Measurements from ENCODE around the gene FARS2.

Gene FARS2

DNA sequence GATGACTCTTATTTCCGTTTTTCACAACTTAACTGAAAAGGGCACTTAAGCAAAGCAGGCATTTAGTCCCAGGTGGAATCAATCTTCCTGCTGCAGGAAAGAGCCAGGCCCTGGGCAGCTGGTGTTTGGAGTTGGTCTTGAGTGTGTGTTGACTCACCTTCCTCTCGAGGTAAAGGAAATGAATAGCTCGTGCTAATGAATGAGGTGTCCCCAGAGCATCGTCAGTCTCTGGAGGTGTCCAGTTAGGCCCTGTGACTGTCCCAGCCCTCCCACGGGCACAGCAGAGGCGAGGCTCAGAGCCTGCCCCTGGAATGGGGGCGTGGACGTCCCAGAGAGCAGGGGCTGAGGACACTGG lies 467.7 kb downstream of the FARS2 start:
- no peak for DNase-seq (ENCODE audit: low spot score)

GRCh38 chr6:5729813-5730517 lies 468.7 kb downstream of the FARS2 start:
- DNase-seq (ENCODE audit: low spot score) = no peak

DNA sequence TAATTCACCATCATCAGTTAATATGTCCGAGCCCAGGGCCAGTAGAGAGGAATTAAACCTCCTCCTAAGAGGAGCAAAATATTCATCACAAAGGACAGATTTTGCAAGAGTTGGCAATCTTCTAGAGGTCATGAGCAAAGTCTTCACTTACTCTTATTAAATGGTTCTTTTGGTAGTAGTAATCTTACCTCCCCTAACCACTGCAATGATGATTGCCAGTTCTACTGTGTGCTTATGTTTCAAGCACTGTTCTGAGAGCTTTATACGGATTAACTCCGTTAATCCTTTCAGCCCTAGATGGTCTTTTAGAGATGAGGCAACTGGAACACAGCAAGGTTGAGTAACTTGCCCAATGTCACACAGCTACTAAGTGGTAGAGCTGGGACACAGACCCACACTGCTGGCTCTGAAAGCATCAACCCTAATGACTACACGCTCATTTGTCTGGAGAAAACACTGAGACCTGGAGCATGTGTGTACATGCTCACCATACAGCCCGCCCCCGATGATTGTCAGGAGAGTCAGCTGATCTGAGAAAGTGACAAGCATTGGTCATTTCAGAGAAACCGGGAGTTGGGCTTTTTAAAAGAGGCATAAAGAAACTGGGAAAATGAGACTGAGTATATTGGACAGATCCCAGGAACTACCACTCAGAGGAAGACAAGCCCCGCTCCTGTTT lies 469.4 kb downstream of the FARS2 start:
- DNase-seq (ENCODE audit: low spot score) = peak; percentile 60

DNA sequence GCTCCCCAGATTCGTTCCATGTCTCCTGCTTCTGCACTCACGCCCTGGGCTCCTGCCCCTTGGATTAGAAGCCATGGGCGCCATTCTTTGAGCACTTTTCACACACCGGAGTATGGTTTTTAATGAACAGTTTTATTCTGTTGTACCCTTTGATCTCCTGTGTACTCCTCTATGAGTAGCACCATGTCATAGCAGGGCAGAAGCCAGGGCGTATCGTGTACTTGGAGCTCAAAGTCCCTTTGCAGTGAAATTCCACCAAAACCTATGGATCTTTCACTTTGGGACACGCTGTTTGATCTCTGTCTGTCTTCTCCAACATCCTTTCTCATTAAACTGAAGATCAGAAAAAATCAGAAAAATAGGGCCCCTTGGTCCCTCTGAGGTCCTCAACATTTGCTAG lies 470.1 kb downstream of the FARS2 start:
- DNase-seq (ENCODE audit: low spot score) = no peak

- DNase-seq (ENCODE audit: low spot score) = no peak
Measured at GRCh38 chr6:5732496-5732895, 471.2 kb downstream of the FARS2 start.

DNA sequence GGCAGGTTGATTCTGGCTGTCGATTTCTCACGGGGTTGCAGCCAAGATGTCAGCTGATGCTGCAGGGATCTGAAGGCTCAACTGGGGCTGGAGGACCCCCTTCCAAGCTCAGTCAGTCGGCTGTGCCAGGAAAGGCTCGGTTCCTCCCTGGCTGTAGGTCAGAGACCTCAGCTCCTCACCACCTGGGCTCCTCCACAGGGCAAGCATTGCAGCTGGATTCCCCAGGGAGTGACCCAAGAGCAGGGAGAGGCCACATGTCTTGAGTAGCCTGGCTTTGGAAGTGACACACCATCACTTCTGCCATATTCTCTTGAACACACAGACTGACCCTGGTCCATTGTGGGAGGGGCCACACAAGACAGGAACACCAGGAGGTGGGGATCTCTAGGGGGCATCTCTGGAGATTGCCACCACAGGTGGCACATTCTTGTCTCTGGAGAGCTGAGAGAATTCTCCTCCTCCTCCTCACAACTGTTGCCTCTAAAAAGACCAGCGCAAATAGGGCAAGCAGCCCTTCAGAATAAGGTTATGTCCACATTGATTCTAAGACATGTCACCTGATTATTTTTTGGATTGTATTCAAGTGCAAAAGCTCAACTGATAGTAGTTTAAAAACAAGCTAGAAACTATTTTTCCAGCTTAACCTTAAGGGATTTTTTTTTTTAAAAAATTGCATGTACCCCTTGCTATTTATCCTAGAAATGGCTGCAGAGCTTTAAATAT lies 474.9 kb downstream of the FARS2 start:
- DNase-seq (ENCODE audit: low spot score) = peak; percentile 14

- DNase-seq (ENCODE audit: low spot score) = no peak
Measured at GRCh38 chr6:5737460-5737859, 476.1 kb downstream of the FARS2 start.

DNA sequence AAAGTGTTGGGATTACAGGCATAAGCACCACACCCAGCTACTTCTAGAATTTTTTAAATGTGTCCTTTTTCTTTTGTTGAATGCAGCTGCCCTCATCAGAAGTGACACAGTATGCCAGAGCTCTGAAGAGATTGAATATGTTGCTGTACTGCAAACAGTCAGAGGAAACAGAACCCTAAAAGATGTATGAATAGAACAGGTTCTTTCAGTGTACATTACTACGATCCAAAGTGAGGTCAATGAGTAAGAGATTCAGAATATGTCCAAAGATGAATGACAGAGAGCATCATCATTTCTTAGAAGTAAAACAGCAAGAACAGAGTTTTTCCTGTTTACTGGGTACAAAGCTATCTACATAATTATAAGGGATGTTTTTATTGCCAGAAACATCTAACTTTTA lies 476.9 kb downstream of the FARS2 start:
- DNase-seq (ENCODE audit: low spot score) = no peak

GRCh38 chr6:5744497-5744896 lies 483.2 kb downstream of the FARS2 start:
- DNase-seq (ENCODE audit: low spot score) = no peak

GRCh38 chr6:5745081-5745480 lies 483.8 kb downstream of the FARS2 start:
- no peak for DNase-seq (ENCODE audit: low spot score)

GRCh38 chr6:5746053-5746758 lies 484.9 kb downstream of the FARS2 start:
- DNase-seq (ENCODE audit: low spot score) = peak; percentile 62

- DNase-seq (ENCODE audit: low spot score) = no peak
Measured at GRCh38 chr6:5746759-5747130, 485.4 kb downstream of the FARS2 start.

GRCh38 chr6:5747379-5747778 lies 486.1 kb downstream of the FARS2 start:
- DNase-seq (ENCODE audit: low spot score) = no peak

GRCh38 chr6:5749016-5749650 lies 487.8 kb downstream of the FARS2 start:
- DNase-seq (ENCODE audit: low spot score) = no peak

DNA sequence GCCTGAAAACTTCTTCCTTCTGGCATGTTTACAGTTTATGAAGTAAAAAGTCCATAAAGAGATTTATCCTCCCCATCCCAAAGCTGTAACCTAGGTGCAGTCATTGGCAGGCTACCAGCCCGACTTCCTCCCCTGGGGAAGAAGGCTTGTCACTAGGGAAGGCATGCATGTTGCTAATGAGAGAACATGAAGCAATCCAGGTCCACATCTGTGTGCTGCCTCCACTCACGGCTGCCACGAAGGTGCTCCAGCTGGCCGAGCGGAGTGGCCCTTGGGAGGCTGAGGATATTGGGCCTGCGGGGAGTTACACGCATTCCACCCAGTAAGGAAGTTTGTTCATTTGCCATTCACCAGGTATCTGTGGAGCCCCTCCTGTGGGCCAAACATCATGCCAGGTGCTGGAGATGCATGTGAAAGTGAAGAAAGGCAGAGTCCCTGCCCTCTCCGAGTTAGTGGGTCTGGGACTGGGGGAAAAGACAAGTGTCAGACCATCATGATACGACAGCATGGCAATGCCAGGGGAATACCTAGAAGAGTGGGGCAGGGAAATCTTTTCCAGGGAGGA lies 488.4 kb downstream of the FARS2 start:
- no peak for DNase-seq (ENCODE audit: low spot score)

- no peak for DNase-seq (ENCODE audit: low spot score)
Measured at GRCh38 chr6:5751525-5752390, 490.4 kb downstream of the FARS2 start.

- peak; percentile 61 for DNase-seq (ENCODE audit: low spot score)
Measured at GRCh38 chr6:5752391-5752680, 491.0 kb downstream of the FARS2 start.

- no peak for DNase-seq (ENCODE audit: low spot score)
Measured at GRCh38 chr6:5753209-5753608, 491.9 kb downstream of the FARS2 start.

GRCh38 chr6:5754904-5755303 lies 493.6 kb downstream of the FARS2 start:
- DNase-seq (ENCODE audit: low spot score) = no peak

DNA sequence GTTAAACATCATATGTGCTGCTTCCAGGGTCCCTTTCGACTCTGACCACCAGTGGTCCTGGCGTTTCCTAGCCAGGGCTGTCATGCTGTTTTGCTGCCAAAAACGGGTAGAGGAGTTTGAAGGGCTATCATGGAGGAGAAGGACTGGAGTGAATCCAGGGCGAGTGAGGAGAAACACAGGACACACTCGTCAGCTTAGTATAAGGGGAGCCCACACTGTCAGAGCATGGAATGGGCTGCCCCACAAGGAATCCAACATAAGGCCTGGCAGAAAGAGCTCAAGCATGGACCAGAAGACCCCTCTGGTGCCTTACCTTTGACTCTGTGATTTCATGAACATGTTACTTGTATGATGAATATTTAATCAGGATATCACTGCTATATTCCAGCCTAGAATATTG lies 498.3 kb downstream of the FARS2 start:
- DNase-seq (ENCODE audit: low spot score) = no peak

DNA sequence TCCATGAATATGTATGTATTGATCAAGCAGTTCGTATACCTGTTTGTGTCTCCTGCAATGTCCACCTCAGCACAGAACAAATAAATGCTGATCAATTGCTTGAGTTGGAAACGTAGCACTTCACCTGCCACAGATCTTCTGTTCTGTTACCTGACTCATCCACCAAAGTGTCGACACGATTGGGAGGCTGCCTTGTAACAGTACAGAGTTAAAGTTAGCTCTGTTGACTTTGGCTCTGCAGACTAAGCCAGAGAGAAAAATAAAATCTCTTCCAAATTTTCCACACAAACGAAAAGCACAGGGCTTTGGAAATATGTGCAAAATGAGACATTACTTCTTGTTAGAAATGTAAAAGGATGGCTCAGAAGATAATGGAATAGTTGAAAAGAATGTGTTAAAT lies 500.1 kb downstream of the FARS2 start:
- DNase-seq (ENCODE audit: low spot score) = no peak
